SIG-M5 treated with dmso at 0.1 percent for 504 hours (cell line): ENCODE data around the gene ACOT9.
"Not testable (repeated sequence)": the region's sequence is repeated elsewhere in the genome, so short reads cannot be mapped to it uniquely, and the experiment has no call there.

Experiments
- DNase-seq: peaks from one replicate; lab custom pipeline; 2025; ENCODE audit not compliant: unreplicated experiment; lab: John Stamatoyannopoulos, UW

ACOT9 gene

GRCh38 chrX:23705235-23705634, 37.8 kb downstream of the ACOT9 start:
- DNase-seq = no peak

GRCh38 chrX:23704673-23705206, 38.3 kb downstream of the ACOT9 start:
- no peak for DNase-seq

GRCh38 chrX:23699636-23700194, 43.4 kb downstream of the ACOT9 start:
- DNase-seq = peak; percentile 57

GRCh38 chrX:23694606-23695005, 48.5 kb downstream of the ACOT9 start:
- peak; percentile 50 for DNase-seq

- DNase-seq = no peak
Observed at GRCh38 chrX:23692166-23692565, 50.9 kb downstream of the ACOT9 start.

- DNase-seq = not testable (repeated sequence)
Observed at GRCh38 chrX:23676486-23676885, 66.6 kb downstream of the ACOT9 start.

GRCh38 chrX:23673108-23673507, 70.0 kb downstream of the ACOT9 start:
- DNase-seq = no peak

GRCh38 chrX:23670528-23670927, 72.5 kb downstream of the ACOT9 start:
- no peak for DNase-seq

- DNase-seq = no peak
Observed at GRCh38 chrX:23668335-23668734, 74.7 kb downstream of the ACOT9 start.

- peak; percentile 68 for DNase-seq
Observed at GRCh38 chrX:23667239-23668177, 75.6 kb downstream of the ACOT9 start, which contains the start of gene PRDX4. Gene PRDX4 (plus strand): TSS chrX:23667493. CDS start chrX:23667571, 78 bp downstream.

- no peak for DNase-seq
Observed at GRCh38 chrX:23666282-23666681, 76.8 kb downstream of the ACOT9 start.

- no peak for DNase-seq
Observed at GRCh38 chrX:23664496-23664895, 78.6 kb downstream of the ACOT9 start.

GRCh38 chrX:23662853-23663252, 80.2 kb downstream of the ACOT9 start:
- DNase-seq = no peak

GRCh38 chrX:23662187-23662586, 80.9 kb downstream of the ACOT9 start:
- no peak for DNase-seq

GRCh38 chrX:23661671-23662070, 81.4 kb downstream of the ACOT9 start:
- no peak for DNase-seq

- no peak for DNase-seq
Observed at GRCh38 chrX:23660766-23661132, 82.3 kb downstream of the ACOT9 start.

- not testable (repeated sequence) for DNase-seq
Observed at GRCh38 chrX:23660083-23660765, 82.9 kb downstream of the ACOT9 start.

GRCh38 chrX:23659339-23659738, 83.7 kb downstream of the ACOT9 start:
- no peak for DNase-seq

- no peak for DNase-seq
Observed at GRCh38 chrX:23656684-23657083, 86.4 kb downstream of the ACOT9 start.

GRCh38 chrX:23656091-23656490, 87.0 kb downstream of the ACOT9 start:
- no peak for DNase-seq
